Activated CD8-positive, alpha-beta T cell treated with anti-CD3 and anti-CD28 coated beads for 36 hours (primary cell): ENCODE measurements around the gene BUB3. TPM values are rescaled to one million over a fixed set of nuclear protein-coding genes. Genes with fewer than 3 reads are reported as not detected.

Experiments used
- ATAC-seq: fragments of 200-7000 bp; cut with Tn5 transposase; one replicate; pipeline ENCODE4 v1.10.0; 2021; ENCODE audit warnings: mild to moderate bottlenecking, moderate library complexity
- CTCF ChIA-PET: fragments of 350-600 bp; sonication (Branson Sonifier 250); formaldehyde crosslinking; loops from one replicate; lab custom pipeline; 2021; ENCODE audit warnings: antibody characterized with exemption; lab: Charles Lee
- POLR2A ChIA-PET: fragments of 350-600 bp; sonication (Branson Sonifier 250); formaldehyde crosslinking; loops from one replicate; lab custom pipeline; 2021; ENCODE audit warnings: antibody characterized with exemption; lab: Charles Lee
- DNase-seq: peaks from one replicate; pipeline ENCODE4 v3.0.0-alpha.2; 2020
- H3K27ac Mint-ChIP-seq: one replicate; pipeline ENCODE4 v1.8.0; 2021; ENCODE audit warnings: mild to moderate bottlenecking, mixed read lengths
- H3K27me3 Mint-ChIP-seq: one replicate; pipeline ENCODE4 v1.8.0; 2021; ENCODE audit warnings: mixed read lengths
- H3K36me3 Mint-ChIP-seq: one replicate; pipeline ENCODE4 v1.8.0; 2021; ENCODE audit warnings: low read depth, mixed read lengths
- H3K4me1 Mint-ChIP-seq: one replicate; pipeline ENCODE4 v1.8.0; 2021; ENCODE audit warnings: low read depth, mixed read lengths
- H3K4me3 Mint-ChIP-seq: one replicate; pipeline ENCODE4 v1.8.0; 2021; ENCODE audit warnings: mild to moderate bottlenecking, moderate library complexity, mixed read lengths
- H3K9me3 Mint-ChIP-seq: one replicate; pipeline ENCODE4 v1.8.0; 2021; ENCODE audit warnings: mixed read lengths
- CTCF ChIP-seq: fragments of 200-600 bp; IDR thresholded peaks from one replicate; pipeline ENCODE4 v1.8.0; 2022; ENCODE audit warnings: antibody characterized with exemption, mild to moderate bottlenecking
- intact Hi-C: fragments of 100-400 bp; cut with micrococcal nuclease; formaldehyde crosslinking; loops from one replicate; pipeline ENCODE4 v1.10.0; 2022
- total RNA-seq, 2 experiments: library from RNA; stranded (reverse); gene quantifications; one replicate each; pipeline ENCODE4 v1.2.3, GENCODE V29; 2021

BUB3 gene
- total RNA-seq, 2 experiments from 2014 or later = 256 to 273 TPM

- H3K27me3 Mint-ChIP-seq = no peaks in the 10 kb centered on the region
- no peaks in the 10 kb centered on the region for H3K4me1 Mint-ChIP-seq
- CTCF ChIA-PET = no interaction called here
- H3K36me3 Mint-ChIP-seq = peaks cover 18% of the 10 kb centered on the region
- intact Hi-C loops = no loop called here
- H3K9me3 Mint-ChIP-seq = no peaks in the 10 kb centered on the region
- POLR2A ChIA-PET = no interaction called here
- H3K4me3 Mint-ChIP-seq = no peak overlapping the region
- no peak for DNase-seq
- no peak for TF ChIP-seq CTCF
- ATAC-seq = no peak
- no peak overlapping the region for H3K27ac Mint-ChIP-seq
Observed at GRCh38 chr10:123194056-123194455, 39.9 kb downstream of the BUB3 start.

DNA sequence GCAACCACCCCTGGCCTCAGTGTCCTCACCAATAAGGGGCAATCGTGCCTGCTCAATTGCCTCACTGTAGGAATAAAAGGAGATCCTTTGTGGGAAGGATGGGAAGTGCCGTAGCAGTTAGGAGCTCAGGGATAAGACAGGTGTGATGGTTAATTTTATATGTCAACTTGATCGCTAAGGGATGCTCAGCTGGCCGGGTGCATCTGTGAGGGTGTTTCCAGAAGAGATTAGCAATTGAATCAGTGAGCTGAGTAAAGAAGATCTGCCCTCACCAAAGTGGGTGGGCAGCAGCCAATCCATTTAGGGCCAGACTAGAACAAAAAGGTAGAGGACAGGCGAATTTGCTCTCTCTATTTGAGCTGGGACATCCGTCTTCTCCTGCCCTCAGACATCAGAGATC, 46.3 kb downstream of the BUB3 start:
- Mint-ChIP-seq H3K36me3 (peaks cover 4% of the 10 kb centered on the region), H3K9me3 (no peaks in the 10 kb centered on the region), H3K27me3 (no peaks in the 10 kb centered on the region), H3K4me1 (peaks cover 9% of the 10 kb centered on the region), H3K4me3 (no peak overlapping the region), H3K27ac (no peak overlapping the region)
- CTCF ChIA-PET = no interaction called here
- DNase-seq (no peak), ATAC-seq (no peak)
- intact Hi-C loops = no loop called here
- no peak for TF ChIP-seq CTCF
- POLR2A ChIA-PET = interaction anchor here (0.6 to 1.3 kb wide), 2 partner anchors 8 to 12 kb away, joined by 3 read pairs; no protein-coding TSS in a partner anchor

DNA sequence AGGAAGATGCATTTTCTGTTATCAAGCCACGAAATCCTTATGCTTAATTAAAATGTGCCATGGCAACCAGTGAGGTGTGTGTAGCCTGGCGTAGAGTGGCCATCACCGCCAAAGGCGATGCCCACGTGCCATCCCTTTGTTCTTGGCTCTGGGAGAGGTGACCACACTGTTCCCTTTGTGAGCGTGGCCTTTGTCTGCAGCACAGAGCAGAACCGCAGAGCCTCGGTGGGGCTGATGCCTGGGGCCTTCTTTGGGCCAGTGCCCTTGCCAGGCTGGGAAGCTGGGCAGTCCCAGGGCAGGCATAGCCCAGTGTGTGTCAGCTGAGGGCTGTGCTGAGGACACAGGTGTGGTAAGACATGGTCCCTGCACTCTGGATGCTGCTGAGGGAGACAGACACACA, 48.3 kb downstream of the BUB3 start:
- no peak for TF ChIP-seq CTCF
- POLR2A ChIA-PET = no interaction called here
- no peak for ATAC-seq
- intact Hi-C loops = no loop called here
- Mint-ChIP-seq H3K36me3 (peaks cover 11% of the 10 kb centered on the region), H3K27ac (no peak overlapping the region), H3K9me3 (peaks cover 6% of the 10 kb centered on the region), H3K4me3 (no peak overlapping the region), H3K4me1 (peaks cover 16% of the 10 kb centered on the region), H3K27me3 (no peaks in the 10 kb centered on the region)
- CTCF ChIA-PET = no interaction called here
- no peak for DNase-seq

DNA sequence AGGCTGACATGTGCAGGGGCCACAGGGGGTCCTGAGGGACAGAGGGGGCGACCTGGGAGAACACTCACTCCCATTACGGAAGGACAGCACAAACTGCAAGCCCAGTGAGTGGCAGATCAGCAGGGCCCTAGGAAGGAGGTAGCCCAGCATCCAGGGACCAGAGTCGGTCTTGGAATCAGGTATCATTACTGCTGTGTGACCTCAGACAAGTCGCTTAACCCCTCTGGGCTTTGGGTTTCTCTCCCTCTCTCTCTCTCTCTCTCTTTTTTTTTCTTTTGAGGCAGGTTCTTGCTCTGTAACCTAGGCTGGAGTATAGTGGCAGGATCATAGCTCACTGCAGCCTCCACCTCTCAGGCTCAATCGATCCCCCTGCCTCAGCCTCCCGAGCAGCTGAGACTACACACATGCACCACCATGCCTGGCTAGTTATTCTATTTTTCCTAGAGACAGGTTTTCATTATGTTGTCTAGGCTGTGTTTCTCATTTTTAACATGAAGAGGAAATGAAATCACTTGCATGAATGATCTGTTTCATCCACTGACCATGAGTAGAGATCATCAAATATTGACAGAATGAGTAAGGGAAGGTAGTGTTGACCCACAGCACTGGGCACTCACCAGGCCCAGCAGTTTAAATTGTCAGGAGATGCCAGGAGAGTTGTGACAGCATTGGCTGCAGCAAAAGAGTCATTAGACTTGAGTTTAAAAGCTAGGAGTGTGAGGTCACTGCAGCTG, 49.4 kb downstream of the BUB3 start:
- ATAC-seq (no peak), DNase-seq (no peak)
- intact Hi-C loops = no loop called here
- no peaks in the 10 kb centered on the region for H3K27me3 Mint-ChIP-seq
- TF ChIP-seq CTCF = no peak
- H3K36me3 Mint-ChIP-seq = peaks cover 18% of the 10 kb centered on the region
- H3K27ac Mint-ChIP-seq = no peak overlapping the region
- peaks cover 16% of the 10 kb centered on the region for H3K4me1 Mint-ChIP-seq
- CTCF ChIA-PET = no interaction called here
- H3K9me3 Mint-ChIP-seq = peaks cover 14% of the 10 kb centered on the region
- POLR2A ChIA-PET = no interaction called here
- no peak overlapping the region for H3K4me3 Mint-ChIP-seq

- H3K4me3 Mint-ChIP-seq = no peak overlapping the region
- H3K27ac Mint-ChIP-seq = no peak overlapping the region
- H3K4me1 Mint-ChIP-seq = peaks cover 16% of the 10 kb centered on the region
- H3K9me3 Mint-ChIP-seq = peaks cover 14% of the 10 kb centered on the region
- H3K36me3 Mint-ChIP-seq = peaks cover 19% of the 10 kb centered on the region
- intact Hi-C loops = no loop called here
- DNase-seq (no peak), ATAC-seq (no peak)
- H3K27me3 Mint-ChIP-seq = no peaks in the 10 kb centered on the region
- no peak for TF ChIP-seq CTCF
- POLR2A ChIA-PET = no interaction called here
- CTCF ChIA-PET = no interaction called here
Observed at GRCh38 chr10:123204127-123204461, 49.9 kb downstream of the BUB3 start.
